ENCODE results near the gene MEGF6. TPM values are rescaled to one million over a fixed set of nuclear protein-coding genes. Genes with fewer than 3 reads are reported as not detected.
A peak's percentile ranks its signal among the peaks of the same experiment; 100 is the strongest.

Gene MEGF6
- total RNA-seq, 1 donor from 2014 or later = 57.1 TPM

DNA sequence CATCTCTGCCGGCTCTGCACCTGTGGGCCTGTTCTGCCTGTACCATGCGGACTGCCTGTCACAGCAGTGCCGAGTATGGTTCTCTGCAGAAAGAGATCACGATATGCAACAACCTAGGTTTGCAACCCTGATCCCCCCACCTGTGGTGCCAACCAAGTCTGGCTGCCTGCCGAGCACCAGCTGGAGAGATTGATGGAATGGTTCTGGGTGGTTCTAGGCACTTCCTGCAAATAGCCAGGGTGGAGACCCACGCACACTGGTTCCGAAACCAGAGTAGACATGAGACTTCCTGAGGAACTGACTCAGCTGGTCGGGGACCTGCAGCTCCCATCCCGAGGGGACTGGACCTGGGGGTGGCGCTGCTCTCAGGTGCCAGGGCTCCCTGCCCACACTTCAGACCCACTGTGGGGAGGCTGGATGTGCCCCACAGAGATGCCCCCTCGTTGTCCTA is 18.9 kb upstream of the MEGF6 start:
- peaks cover 89% of the 10 kb centered on the region for H3K36me3 ChIP-seq
- no peaks in the 10 kb centered on the region for H3K27me3 ChIP-seq (ENCODE audit: low read depth)
- DNase-seq = peak; percentile 48
- H3K9me3 ChIP-seq = no peaks in the 10 kb centered on the region
- no peak overlapping the region for H3K27ac ChIP-seq
- peaks cover 18% of the 10 kb centered on the region for H3K4me1 ChIP-seq
- ATAC-seq = no peak
- intact Hi-C loops (cut with DNase I) = no loop called here
- H3K4me3 ChIP-seq = no peak overlapping the region
- TF ChIP-seq CTCF (IDR thresholded peaks at IDR 0.05) = no peak

DNA sequence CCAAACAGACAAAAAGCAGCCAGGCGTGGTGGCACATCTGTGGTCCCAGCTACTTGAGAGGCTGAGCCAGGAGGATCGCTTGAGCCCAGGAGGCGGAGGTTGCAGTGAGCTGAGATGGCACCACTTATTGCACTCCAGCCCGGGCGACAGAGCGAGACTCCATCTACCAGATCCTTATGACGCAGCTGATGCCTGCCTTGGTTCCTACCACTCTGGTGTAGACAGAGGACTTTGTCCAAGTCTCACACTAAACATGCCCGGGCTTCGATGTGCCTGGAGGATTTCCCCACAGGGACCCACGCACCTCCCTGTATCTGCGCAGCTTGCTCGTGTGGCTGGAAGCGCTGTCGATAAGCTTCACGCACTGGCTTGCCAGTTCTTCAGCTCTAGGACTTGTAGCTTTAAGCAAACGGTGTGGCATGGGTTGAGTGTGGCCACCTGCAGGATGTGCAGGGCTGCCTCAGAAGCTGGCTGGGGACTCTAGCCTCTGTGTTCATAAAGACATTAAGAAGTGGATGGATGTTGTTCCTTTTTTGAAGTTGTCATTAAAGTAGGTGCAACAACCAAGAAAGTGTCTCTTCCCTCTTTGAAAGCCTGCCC is 18.4 kb upstream of the MEGF6 start:
- no peak overlapping the region for H3K27ac ChIP-seq
- DNase-seq (peak; percentile 19), ATAC-seq (no peak)
- no peaks in the 10 kb centered on the region for H3K9me3 ChIP-seq
- intact Hi-C loops (cut with DNase I) = no loop called here
- peaks cover 83% of the 10 kb centered on the region for H3K36me3 ChIP-seq
- H3K4me1 ChIP-seq = peaks cover 18% of the 10 kb centered on the region
- TF ChIP-seq CTCF (IDR thresholded peaks at IDR 0.05) = no peak
- H3K4me3 ChIP-seq = no peak overlapping the region
- H3K27me3 ChIP-seq (ENCODE audit: low read depth) = no peaks in the 10 kb centered on the region

DNA sequence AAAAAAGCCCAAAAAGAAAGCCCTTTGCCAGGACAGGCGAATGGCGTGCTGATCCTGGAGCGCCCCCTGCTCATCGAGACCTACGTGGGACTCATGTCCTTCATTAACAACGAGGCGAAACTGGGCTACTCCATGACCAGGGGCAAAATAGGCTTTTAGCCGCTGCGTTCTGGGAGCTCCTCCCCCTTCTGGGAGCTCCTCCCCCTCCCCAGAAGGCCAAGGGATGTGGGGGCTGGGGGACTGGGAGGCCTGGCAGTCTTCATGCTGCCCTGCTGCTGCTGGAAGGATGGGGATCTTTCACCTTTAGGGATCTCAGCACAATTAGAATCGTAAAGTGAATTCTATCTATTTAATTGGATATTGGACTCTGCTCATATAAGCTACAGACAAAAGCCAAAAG is 17.1 kb upstream of the MEGF6 start:
- Histone ChIP-seq H3K36me3 (peaks cover 71% of the 10 kb centered on the region), H3K4me3 (no peak overlapping the region), H3K27ac (no peak overlapping the region), H3K9me3 (no peaks in the 10 kb centered on the region), H3K27me3 (ENCODE audit: low read depth) (no peaks in the 10 kb centered on the region), H3K4me1 (peaks cover 24% of the 10 kb centered on the region)
- ATAC-seq (no peak), DNase-seq (peak; percentile 17)
- no peak for TF ChIP-seq CTCF (IDR thresholded peaks at IDR 0.05)
- intact Hi-C loops (cut with DNase I) = no loop called here

- DNase-seq = peak; percentile 42
- Histone ChIP-seq H3K4me1 (peaks cover 32% of the 10 kb centered on the region), H3K9me3 (no peaks in the 10 kb centered on the region), H3K4me3 (no peak overlapping the region), H3K27ac (no peak overlapping the region), H3K27me3 (ENCODE audit: low read depth) (no peaks in the 10 kb centered on the region), H3K36me3 (peaks cover 64% of the 10 kb centered on the region)
- TF ChIP-seq CTCF (IDR thresholded peaks at IDR 0.05) = no peak
- intact Hi-C loops (cut with DNase I) = no loop called here
- ATAC-seq = no peak
Measured at GRCh38 chr1:3627515-3628253, 16.4 kb upstream of the MEGF6 start.

DNA sequence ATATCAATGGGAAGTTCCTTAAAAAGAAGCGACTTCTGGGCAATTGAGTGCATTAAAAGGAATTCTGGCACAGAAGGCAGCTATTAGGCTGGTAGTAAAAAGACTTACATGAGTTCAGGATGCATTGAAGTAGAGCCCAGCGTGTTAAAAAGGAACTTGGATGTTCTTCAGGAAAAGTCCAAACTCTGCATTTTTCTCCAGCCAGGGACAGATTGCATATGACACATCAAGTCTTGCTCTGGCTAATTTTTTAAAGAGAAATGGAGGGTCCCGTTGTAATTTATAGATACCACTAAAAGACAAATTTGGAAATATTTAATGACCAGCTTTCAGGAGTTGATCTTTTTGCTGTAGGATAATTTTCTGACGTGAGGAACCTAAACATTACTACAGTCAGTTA is 14.7 kb upstream of the MEGF6 start:
- intact Hi-C loops (cut with DNase I) = no loop called here
- Histone ChIP-seq H3K27me3 (ENCODE audit: low read depth) (no peaks in the 10 kb centered on the region), H3K4me1 (peaks cover 38% of the 10 kb centered on the region), H3K4me3 (peak overlapping the region; percentile 99), H3K36me3 (peaks cover 47% of the 10 kb centered on the region), H3K9me3 (no peaks in the 10 kb centered on the region), H3K27ac (no peak overlapping the region)
- ATAC-seq = no peak
- no peak for DNase-seq
- TF ChIP-seq CTCF (IDR thresholded peaks at IDR 0.05) = no peak

All from lower lobe of right lung (tissue), 2 donors.